Testis (tissue), 3 donors: ENCODE results near the gene EXOC3L2. TPM values are rescaled to one million over a fixed set of nuclear protein-coding genes. Genes with fewer than 3 reads are reported as not detected.

Experiments used
- DNase-seq: peaks from one replicate; pipeline ENCODE4 v3.0.0-alpha.2; 2019
- H3K27ac ChIP-seq, 2 donors: fragments of 200-600 bp; sonication (generic); one replicate each; pipeline ENCODE4 v1.5.1; 2019
- H3K27me3 ChIP-seq: fragments of 200-600 bp; sonication (generic); one replicate; pipeline ENCODE4 v1.5.1; 2019
- H3K36me3 ChIP-seq: fragments of 200-600 bp; sonication (generic); one replicate; pipeline ENCODE4 v1.5.1; 2017; ENCODE audit warnings: low read depth; ENCODE audit errors: missing control alignments
- H3K4me1 ChIP-seq: fragments of 200-600 bp; sonication (generic); one replicate; pipeline ENCODE4 v1.5.1; 2019
- H3K4me3 ChIP-seq, 2 donors: fragments of 200-600 bp; sonication (generic); one replicate each; pipeline ENCODE4 v1.5.1; 2017 to 2019
- H3K9me3 ChIP-seq: fragments of 200-600 bp; sonication (generic); one replicate; pipeline ENCODE4 v1.5.1; 2017
- POLR2A ChIP-seq: fragments of 450-650 bp; IDR thresholded peaks from one replicate; pipeline ENCODE4 v1.6.1; 2017; ENCODE audit warnings: antibody characterized with exemption, mild to moderate bottlenecking, moderate library complexity
- WGBS, 2 donors: methylation state at CpG; one replicate each; pipeline ENCODE4 v1.1.5; 2018; 5-methylcytosine and 5-hydroxymethylcytosine counted together
- intact Hi-C: fragments of 100-400 bp; cut with DNase I; formaldehyde crosslinking; loops from one replicate; pipeline ENCODE4 v1.15.1; 2023; ENCODE audit warnings: low total_unique reads
- polyA plus RNA-seq: library from polyadenylated mRNA; stranded (reverse); fragments of 350-450 nt; fragmentation: Illumina TruSeq; extraction: RNeasy Lipid Tissue Mini Kit (QIAGEN cat#74804); gene quantifications from one replicate; pipeline ENCODE4 v1.2.3, GENCODE V29; 2014; ENCODE audit warnings: low read depth, low replicate concordance; ENCODE audit not compliant: insufficient read depth
- total RNA-seq, 2 donors: library from RNA; depleted of rRNA; stranded (reverse); fragments of >200 nt; gene quantifications; one replicate each; pipeline ENCODE4 v1.2.3, GENCODE V29; 2016
- TF ChIP-seq, protein P1 (sequence below), 3 experiments: fragments of 450-650 bp in 2 of 3; fragments of 200-600 bp in 1 of 3; sonication (generic) in 1 of 3; IDR thresholded peaks; one replicate each; pipeline ENCODE4 v1.5.1; 2016 to 2019; ENCODE audit warnings: antibody characterized with exemption in 3 of 3, mild to moderate bottlenecking in 2 of 3, moderate library complexity in 1 of 3

The EXOC3L2 gene
- total and polyA plus RNA-seq, 3 donors from 2014 or later = 7.4 to 30.2 (median 29.5) TPM

DNA sequence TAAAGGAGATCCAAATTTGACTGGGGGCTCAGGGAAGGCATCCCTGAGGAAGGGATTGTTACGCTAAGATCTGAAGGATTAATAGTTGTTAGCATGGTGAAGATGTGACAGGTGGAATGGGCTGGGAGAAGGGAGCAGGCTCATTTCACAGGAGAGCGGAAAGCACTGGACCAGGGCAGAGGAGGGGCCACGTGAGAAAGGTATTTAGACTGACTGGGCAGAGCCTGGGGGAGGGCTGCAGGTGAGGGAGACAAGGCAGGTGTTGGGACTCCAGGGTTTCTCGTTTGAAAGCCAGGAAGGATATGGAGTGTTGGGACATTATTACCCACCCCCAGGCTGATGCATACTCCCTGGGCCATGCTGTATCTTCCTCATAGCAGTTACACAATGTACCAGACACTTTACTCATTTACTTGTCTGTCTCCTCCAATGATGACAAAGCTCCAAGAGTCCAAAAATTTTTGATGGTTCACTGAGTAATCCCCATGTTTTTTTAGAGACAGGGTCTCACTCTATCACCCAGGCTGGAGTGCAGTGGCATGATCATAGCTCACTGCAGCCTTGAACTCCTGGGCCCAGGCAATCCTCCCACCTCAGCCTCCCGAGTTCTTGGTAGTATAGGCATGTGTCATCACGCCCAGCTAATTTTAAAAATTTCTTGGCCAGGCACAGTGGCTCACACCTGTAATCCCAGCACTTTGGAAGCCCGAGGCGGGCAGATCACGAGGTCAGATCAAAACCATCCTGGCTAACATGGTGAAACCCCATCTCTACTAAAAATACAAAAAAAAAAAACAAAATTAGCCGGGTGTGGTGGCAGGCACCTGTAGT is 69.5 kb downstream of the EXOC3L2 start:
- H3K9me3 ChIP-seq = no peaks in the 10 kb centered on the region
- no peak for TF ChIP-seq POLR2A
- TF ChIP-seq, protein P1, sequence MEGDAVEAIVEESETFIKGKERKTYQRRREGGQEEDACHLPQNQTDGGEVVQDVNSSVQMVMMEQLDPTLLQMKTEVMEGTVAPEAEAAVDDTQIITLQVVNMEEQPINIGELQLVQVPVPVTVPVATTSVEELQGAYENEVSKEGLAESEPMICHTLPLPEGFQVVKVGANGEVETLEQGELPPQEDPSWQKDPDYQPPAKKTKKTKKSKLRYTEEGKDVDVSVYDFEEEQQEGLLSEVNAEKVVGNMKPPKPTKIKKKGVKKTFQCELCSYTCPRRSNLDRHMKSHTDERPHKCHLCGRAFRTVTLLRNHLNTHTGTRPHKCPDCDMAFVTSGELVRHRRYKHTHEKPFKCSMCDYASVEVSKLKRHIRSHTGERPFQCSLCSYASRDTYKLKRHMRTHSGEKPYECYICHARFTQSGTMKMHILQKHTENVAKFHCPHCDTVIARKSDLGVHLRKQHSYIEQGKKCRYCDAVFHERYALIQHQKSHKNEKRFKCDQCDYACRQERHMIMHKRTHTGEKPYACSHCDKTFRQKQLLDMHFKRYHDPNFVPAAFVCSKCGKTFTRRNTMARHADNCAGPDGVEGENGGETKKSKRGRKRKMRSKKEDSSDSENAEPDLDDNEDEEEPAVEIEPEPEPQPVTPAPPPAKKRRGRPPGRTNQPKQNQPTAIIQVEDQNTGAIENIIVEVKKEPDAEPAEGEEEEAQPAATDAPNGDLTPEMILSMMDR (IDR thresholded peaks at IDR 0.05) = no peak
- H3K4me3 ChIP-seq = no peak overlapping the region
- intact Hi-C loops = no loop called here
- H3K36me3 ChIP-seq = no peaks in the 10 kb centered on the region
- no peak overlapping the region for H3K27ac ChIP-seq
- peaks cover 17% of the 10 kb centered on the region for H3K4me1 ChIP-seq
- no peaks in the 10 kb centered on the region for H3K27me3 ChIP-seq
- DNase-seq = no peak
- WGBS, 2 donors = 82 to 84% methylated on average over 10 of the region's 10 CpGs

DNA sequence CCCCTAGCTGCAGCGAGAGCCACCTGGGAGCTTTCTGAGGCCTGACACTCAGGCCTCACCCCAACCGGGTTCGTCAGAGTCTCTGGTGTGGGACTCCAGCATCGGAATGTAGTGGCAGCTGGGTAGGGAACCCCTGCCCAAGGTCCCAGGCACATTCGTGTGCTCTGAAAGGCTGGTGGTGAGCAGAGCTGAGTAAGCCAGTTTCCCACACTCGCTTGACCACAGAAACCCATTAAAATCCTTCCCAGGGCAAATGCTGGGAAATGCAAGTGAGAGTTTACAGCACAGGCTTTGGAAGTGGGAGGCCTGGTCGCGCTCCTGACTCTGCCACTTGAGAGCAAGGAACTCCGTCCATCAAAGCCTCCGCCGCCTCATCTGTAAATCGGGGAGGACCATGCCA is 71.4 kb downstream of the EXOC3L2 start:
- Histone ChIP-seq H3K36me3 (no peaks in the 10 kb centered on the region), H3K27ac (no peak overlapping the region), H3K4me3 (no peak overlapping the region), H3K9me3 (no peaks in the 10 kb centered on the region), H3K27me3 (no peaks in the 10 kb centered on the region), H3K4me1 (peaks cover 7% of the 10 kb centered on the region)
- no peak for DNase-seq
- WGBS, 2 donors = 87 to 89% methylated on average over 9 to 12 of the region's 12 CpGs
- TF ChIP-seq, protein P1 (IDR thresholded peaks at IDR 0.05) = no peak
- no peak for TF ChIP-seq POLR2A
- intact Hi-C loops = no loop called here

DNA sequence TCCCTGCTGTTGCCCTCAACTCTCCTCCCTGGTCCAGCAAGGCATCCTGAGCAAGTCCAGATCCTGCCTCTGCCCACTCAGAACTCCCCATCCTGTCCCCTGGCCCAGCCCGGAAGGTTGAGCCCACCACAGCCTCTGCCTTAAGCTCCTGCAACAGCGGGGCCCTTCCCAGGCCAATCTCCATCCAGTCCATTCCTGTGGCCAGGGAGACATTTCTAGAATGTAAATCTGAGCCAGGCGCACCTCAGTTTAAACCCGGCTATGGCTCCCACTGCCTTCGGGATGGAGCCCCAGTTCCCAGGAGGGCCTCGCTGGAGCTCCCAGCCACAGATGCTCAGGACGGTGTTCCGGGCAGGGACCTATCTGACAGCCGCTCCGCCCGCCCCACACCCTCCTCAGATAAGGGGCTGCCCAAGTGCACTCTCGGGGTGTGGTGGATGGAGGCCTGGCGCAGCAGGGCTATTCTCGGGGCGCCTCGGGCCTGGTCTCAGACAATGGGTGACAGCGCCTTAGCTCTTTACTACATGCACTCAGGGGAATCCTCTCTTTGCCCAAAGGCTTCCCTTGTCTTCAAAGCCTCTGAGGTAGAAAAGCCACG is 72.5 kb downstream of the EXOC3L2 start:
- Histone ChIP-seq H3K27ac (no peak overlapping the region), H3K36me3 (no peaks in the 10 kb centered on the region), H3K9me3 (no peaks in the 10 kb centered on the region), H3K4me1 (peaks cover 7% of the 10 kb centered on the region), H3K27me3 (no peaks in the 10 kb centered on the region), H3K4me3 (no peak overlapping the region)
- DNase-seq = no peak
- 93 to 98% methylated on average over 7 to 18 of the region's 18 CpGs for WGBS, 2 donors
- TF ChIP-seq, protein P1 (IDR thresholded peaks at IDR 0.05) = no peak
- intact Hi-C loops = no loop called here

DNA sequence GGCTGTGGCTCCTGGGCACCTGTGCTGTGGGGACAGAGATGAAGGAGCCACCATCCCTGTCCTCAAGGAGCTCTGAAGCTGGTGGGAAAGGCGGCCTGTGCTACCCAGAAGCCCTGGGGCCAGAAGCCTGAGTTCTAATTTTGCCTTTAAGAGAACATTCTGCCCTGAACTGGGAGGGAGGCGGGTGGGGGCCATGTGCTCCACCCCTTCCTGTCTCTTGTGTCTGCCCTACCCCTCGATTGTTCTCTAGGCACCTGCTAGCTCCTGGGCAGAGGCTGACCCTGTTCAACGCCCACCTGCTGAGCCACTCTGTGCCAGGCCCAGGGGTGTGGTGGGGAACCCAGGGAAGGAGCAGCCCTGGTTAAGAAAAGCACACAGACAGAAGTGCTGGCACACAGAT is 73.0 kb downstream of the EXOC3L2 start:
- 75 to 80% methylated on average over 1 to 4 of the region's 4 CpGs for WGBS, 2 donors

More for the DNA sequence above, 73.0 kb downstream of the EXOC3L2 start:
- no peaks in the 10 kb centered on the region for H3K9me3 ChIP-seq
- TF ChIP-seq POLR2A = no peak
- TF ChIP-seq, protein P1 (IDR thresholded peaks at IDR 0.05) = no peak
- no peaks in the 10 kb centered on the region for H3K27me3 ChIP-seq
- H3K36me3 ChIP-seq = no peaks in the 10 kb centered on the region
- no peak overlapping the region for H3K4me3 ChIP-seq
- intact Hi-C loops = no loop called here
- no peak for DNase-seq
- H3K4me1 ChIP-seq = peaks cover 2% of the 10 kb centered on the region
- H3K27ac ChIP-seq = no peak overlapping the region
